H1 (cell line): Measurements from ENCODE around the gene UBE3B. TPM values are rescaled to one million over a fixed set of nuclear protein-coding genes. Genes with fewer than 3 reads are reported as not detected.

Experiments
- CTCF ChIA-PET: fragments of 300-600 bp; sonication (Branson Sonifier 250); formaldehyde crosslinking; loops from one replicate; lab custom pipeline; 2021; ENCODE audit not compliant: partially characterized antibody; lab: Charles Lee
- POLR2A ChIA-PET: fragments of 300-600 bp; sonication (Branson Sonifier 250); formaldehyde crosslinking; loops from one replicate; lab custom pipeline; 2021; ENCODE audit warnings: inconsistent platforms; ENCODE audit not compliant: partially characterized antibody; lab: Charles Lee
- DNase-seq, 2 experiments: peaks; one replicate each; pipeline versions ENCODE4 v3.0.0 to v3.0.0-alpha.2; 2010 to 2022; ENCODE audit warnings: low spot score in 2 of 2, low read depth in 1 of 2, mixed read lengths in 1 of 2
- FAIRE-seq: peaks from 2 replicates; lab custom pipeline; 2011; peaks lifted over from hg19 to GRCh38; lab: Jason Lieb, UNC
- H2AFZ ChIP-seq: 2 replicates; pipeline ENCODE4 v1.8.1; 2012; ENCODE audit warnings: low read length, inconsistent platforms
- H2AK5ac ChIP-seq: 2 replicates; pipeline ENCODE4 v1.6.1; 2013; ENCODE audit warnings: low read depth, low read length
- H2BK120ac ChIP-seq: replicated peaks from 2 replicates; pipeline ENCODE3; 2013; ENCODE audit warnings: low read depth, low read length, inconsistent platforms
- H2BK12ac ChIP-seq: 2 replicates; pipeline ENCODE4 v1.6.1; 2013; ENCODE audit warnings: low read depth, low read length
- H2BK15ac ChIP-seq: 2 replicates; pipeline ENCODE4 v1.6.1; 2013; ENCODE audit warnings: low read length
- H2BK20ac ChIP-seq: 2 replicates; pipeline ENCODE4 v1.6.1; 2013; ENCODE audit warnings: low read length
- H2BK5ac ChIP-seq: 2 replicates; pipeline ENCODE4 v1.6.1; 2013; ENCODE audit warnings: low read depth, low read length
- H3K14ac ChIP-seq: 2 replicates; pipeline ENCODE4 v1.6.1; 2013; ENCODE audit warnings: inconsistent platforms; ENCODE audit not compliant: insufficient read length
- H3K18ac ChIP-seq: 2 replicates; pipeline ENCODE4 v1.6.1; 2013; ENCODE audit warnings: low read length; ENCODE audit errors: extremely low read depth
- H3K23ac ChIP-seq: 2 replicates; pipeline ENCODE4 v1.6.1; 2013; ENCODE audit warnings: inconsistent platforms; ENCODE audit not compliant: insufficient read length
- H3K23me2 ChIP-seq: 2 replicates; pipeline ENCODE4 v1.6.1; 2013; ENCODE audit warnings: low read depth, low read length
- H3K27ac ChIP-seq: 2 replicates; pipeline ENCODE4 v1.6.1; 2011; ENCODE audit warnings: low read depth, low read length, inconsistent platforms
- H3K27me3 ChIP-seq, 4 experiments: replicated peaks in 1 of 4; 1 replicate in 1 of 4; 2 replicates in 3 of 4; pipeline versions ENCODE4 v1.6.1 to v1.8.1; 2011 to 2013; ENCODE audit warnings: low read length in 3 of 4, mild to moderate bottlenecking in 3 of 4, inconsistent platforms in 2 of 4, mixed read lengths in 2 of 4, moderate library complexity in 1 of 4; ENCODE audit not compliant: control insufficient read depth in 3 of 4, insufficient read depth in 3 of 4; ENCODE audit errors: extremely low read depth in 1 of 4
- H3K36me3 ChIP-seq, 4 experiments: 2 replicates each; pipeline versions ENCODE4 v1.6.1 to v1.8.1; 2011 to 2013; ENCODE audit warnings: mild to moderate bottlenecking in 4 of 4, low read length in 3 of 4, moderate library complexity in 2 of 4, control low read depth in 1 of 4, inconsistent platforms in 1 of 4; ENCODE audit not compliant: insufficient read depth in 4 of 4, control insufficient read depth in 2 of 4
- H3K4ac ChIP-seq: replicated peaks from 2 replicates; pipeline ENCODE3; 2013; ENCODE audit warnings: low read length, low read depth, mixed read lengths, inconsistent platforms; ENCODE audit not compliant: insufficient read length
- H3K4me1 ChIP-seq, 4 experiments: replicated peaks in 1 of 4; 1 replicate in 1 of 4; 2 replicates in 3 of 4; pipeline versions ENCODE4 v1.6.1 to v1.8.1; 2011 to 2013; ENCODE audit warnings: low read length in 3 of 4, inconsistent platforms in 2 of 4, mixed read lengths in 1 of 4; ENCODE audit not compliant: insufficient read depth in 4 of 4, control insufficient read depth in 3 of 4
- H3K4me2 ChIP-seq, 2 experiments: 2 replicates each; pipeline versions ENCODE4 v1.6.1 to v1.8.1; 2011 to 2013; ENCODE audit warnings: low read depth in 2 of 2, low read length in 2 of 2, control low read depth in 1 of 2, inconsistent platforms in 1 of 2, mild to moderate bottlenecking in 1 of 2; ENCODE audit not compliant: insufficient read depth in 1 of 2
- H3K4me3 ChIP-seq, 4 experiments: fragments of 200-600, 300-600 bp in 1 of 4; sonication (generic), shearing (Covaris generic), sonication (Bioruptor Twin) in 1 of 4; 2 replicates each; pipeline versions ENCODE4 v1.5.1 to v1.8.1; 2011 to 2016; ENCODE audit warnings: low read length in 4 of 4, low read depth in 3 of 4, control low read depth in 2 of 4, inconsistent platforms in 2 of 4, mild to moderate bottlenecking in 2 of 4, mixed read lengths in 1 of 4, moderate library complexity in 1 of 4; ENCODE audit not compliant: insufficient read depth in 2 of 4; ENCODE audit errors: extremely low read depth in 1 of 4
- H3K56ac ChIP-seq: replicated peaks from 2 replicates; pipeline ENCODE3; 2013; ENCODE audit warnings: low read depth, mild to moderate bottlenecking, mixed read lengths, low read length, inconsistent platforms; ENCODE audit not compliant: insufficient read length
- H3K79me1 ChIP-seq: 2 replicates; pipeline ENCODE4 v1.6.1; 2013; ENCODE audit warnings: low read depth, low read length, control low read depth
- H3K79me2 ChIP-seq, 2 experiments: 2 replicates each; pipeline versions ENCODE4 v1.6.1 to v1.8.1; 2012 to 2013; ENCODE audit warnings: low read length in 2 of 2, mild to moderate bottlenecking in 2 of 2, inconsistent platforms in 1 of 2; ENCODE audit not compliant: insufficient read depth in 2 of 2, control insufficient read depth in 1 of 2
- H3K9ac ChIP-seq, 4 experiments: replicated peaks in 1 of 4; 1 replicate in 1 of 4; 2 replicates in 3 of 4; pipeline versions ENCODE4 v1.6.1 to v1.8.1; 2011 to 2013; ENCODE audit warnings: low read depth in 3 of 4, low read length in 3 of 4, control low read depth in 2 of 4, mild to moderate bottlenecking in 2 of 4, moderate library complexity in 2 of 4, inconsistent platforms in 1 of 4; ENCODE audit errors: extremely low read depth in 1 of 4
- H3K9me3 ChIP-seq, 2 experiments: 2 replicates each; pipeline versions ENCODE4 v1.6.1 to v1.8.1; 2012 to 2013; ENCODE audit warnings: mild to moderate bottlenecking in 2 of 2, moderate library complexity in 2 of 2, control low read depth in 1 of 2, inconsistent platforms in 1 of 2, low read depth in 1 of 2, low read length in 1 of 2, mixed read lengths in 1 of 2; ENCODE audit not compliant: insufficient read depth in 2 of 2
- H4K20me1 ChIP-seq, 2 experiments: replicated peaks in 1 of 2; 2 replicates each; pipeline versions ENCODE3 to v1.8.1; 2011 to 2013; ENCODE audit warnings: inconsistent platforms in 2 of 2, low read length in 2 of 2, mild to moderate bottlenecking in 1 of 2; ENCODE audit not compliant: insufficient read depth in 2 of 2, control insufficient read depth in 1 of 2
- H4K5ac ChIP-seq: 2 replicates; pipeline ENCODE4 v1.6.1; 2013; ENCODE audit warnings: low read length, low read depth, mixed read lengths, inconsistent platforms; ENCODE audit not compliant: insufficient read length
- H4K8ac ChIP-seq: 2 replicates; pipeline ENCODE4 v1.8.0; 2013; ENCODE audit warnings: mild to moderate bottlenecking, moderate library complexity, low read length, inconsistent platforms; ENCODE audit not compliant: insufficient read depth; ENCODE audit errors: extremely low read depth
- H4K91ac ChIP-seq: replicated peaks from 2 replicates; pipeline ENCODE3; 2013; ENCODE audit warnings: low read length, mixed read lengths, inconsistent platforms; ENCODE audit not compliant: insufficient read length
- CREB1 ChIP-seq: IDR thresholded peaks from 2 replicates; pipeline ENCODE4 v1.6.1; 2012; ENCODE audit warnings: inconsistent platforms
- KDM1A ChIP-seq: fragments of 200-600, 300-600 bp; sonication (generic); IDR thresholded peaks from 2 replicates; pipeline ENCODE4 v1.7.1; 2016; ENCODE audit warnings: mild to moderate bottlenecking, low read length, borderline replicate concordance
- RFX5 ChIP-seq: IDR thresholded peaks from 2 replicates; pipeline ENCODE4 v1.6.1; 2011; ENCODE audit warnings: low read depth, low read length, improper control_type of control experiment, borderline replicate concordance
- SRF ChIP-seq: IDR thresholded peaks from 2 replicates; pipeline ENCODE4 v1.6.1; 2011; ENCODE audit warnings: mild to moderate bottlenecking, low read depth, low read length, moderate library complexity
- WGBS, 2 experiments: shearing (Covaris generic) in 1 of 2; methylation state at CpG; one replicate each; pipeline versions ENCODE4 v1.1.6 to v1.1.7; 2013 to 2015; ENCODE audit warnings: low lambda C conversion rate in 2 of 2, mixed read lengths in 2 of 2, inconsistent platforms in 1 of 2, low coverage in 1 of 2, missing lambda C conversion rate in 1 of 2; ENCODE audit not compliant: insufficient replicate concordance in 2 of 2, insufficient coverage in 1 of 2, insufficient read length in 1 of 2; ENCODE audit errors: extremely low coverage in 1 of 2, missing lambda C conversion rate in 1 of 2; 5-methylcytosine and 5-hydroxymethylcytosine counted together
- polyA plus RNA-seq, 7 experiments: library from polyadenylated mRNA; depleted of rRNA in 3 of 7; stranded (reverse) in 5 of 7; unstranded in 2 of 7; fragments of >200 nt in 5 of 7; fragments of 200-250 nt in 2 of 7; gene quantifications; 1 replicate in 5 of 7; 2 replicates in 1 of 7; 4 replicates in 1 of 7; pipeline versions ENCODE4 v1.2.1 to v1.2.3, GENCODE V29; 2011 to 2013; ENCODE audit warnings: missing spikeins in 2 of 7, mixed read lengths in 2 of 7
- total RNA-seq: library from RNA; stranded (reverse); fragmentation: NEBNext Ultra II Directional; extraction: Animal tissue kit (Norgen Biotek cat#: 25700); gene quantifications from 2 replicates; pipeline ENCODE4 v1.2.1, GENCODE V29; 2021

UBE3B gene
- total and polyA plus RNA-seq, 2 of the 8 experiments (the other 6 are each of a cell fraction or from before 2014, with no cell fraction given), result 14.0 to 21.1 TPM

DNA sequence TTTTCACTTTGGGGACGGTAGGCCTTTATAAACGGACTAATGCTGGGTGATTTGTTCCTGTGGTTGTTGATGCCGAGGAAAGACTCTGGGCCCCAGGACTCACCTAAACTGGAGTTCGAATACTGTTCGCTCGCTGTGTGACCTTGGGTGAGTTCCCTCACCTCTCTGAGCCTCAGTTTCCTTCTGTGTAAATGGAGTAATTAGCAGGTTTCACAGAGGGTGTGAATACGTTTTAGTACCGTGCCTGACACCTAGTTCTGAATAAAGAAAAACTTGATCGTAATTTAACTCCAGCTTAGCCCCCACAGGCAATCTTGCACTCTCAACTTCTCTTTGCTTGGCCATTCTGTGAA lies 505 bp downstream of the UBE3B start:
- CTCF ChIA-PET, result interaction anchor here (1.4 to 19.5 kb wide), 4 partner anchors 10 to 46 kb away, joined by 4 to 245 read pairs (median 4); no protein-coding TSS in a partner anchor
- H3K4me1 ChIP-seq, result peaks cover 0 to 10% (median 5%) of the 10 kb centered on the region in 4 experiments; a peak in 4 of 7 replicates
- peaks cover 4 to 19% of the 10 kb centered on the region in 2 experiments for H4K20me1 ChIP-seq
- peak overlapping the region; percentile 99; the same call in 1 of the 2 replicates for H2AFZ ChIP-seq
- peaks cover 13% of the 10 kb centered on the region for H3K79me1 ChIP-seq
- H2AK5ac ChIP-seq, result no peak overlapping the region
- H3K18ac ChIP-seq, result no peak overlapping the region
- H4K5ac ChIP-seq, result peak overlapping the region; percentile 53
- H3K27me3 ChIP-seq, result no peaks in the 10 kb centered on the region
- peak overlapping the region; percentile 99; the same call in 1 of the 2 replicates for H4K8ac ChIP-seq
- H4K91ac ChIP-seq, result no peak overlapping the region
- no peak overlapping the region; the same call in 1 of the 2 replicates for H2BK5ac ChIP-seq
- H3K4ac ChIP-seq, result no peak overlapping the region
- H2BK12ac ChIP-seq, result no peak overlapping the region
- TF ChIP-seq RFX5 (no peak), SRF (no peak), KDM1A (peak; percentile 74; the same call in 1 of the 2 replicates), CREB1 (no peak)
- POLR2A ChIA-PET, result interaction anchor here (0.9 to 3.2 kb wide), 6 partner anchors 7 to 20 kb away, joined by 3 to 23 read pairs (median 6); no protein-coding TSS in a partner anchor
- H3K79me2 ChIP-seq, result peaks cover 34 to 56% of the 10 kb centered on the region in 2 experiments
- peaks cover 11% of the 10 kb centered on the region for H3K23me2 ChIP-seq
- H3K56ac ChIP-seq, result no peak overlapping the region
- H3K4me2 ChIP-seq, result peak overlapping the region; percentile 87 to 98
- peak overlapping the region; percentile 98 for H3K27ac ChIP-seq
- H3K23ac ChIP-seq, result no peak overlapping the region
- peak overlapping the region; percentile 81 to 90 (median 90) for H3K9ac ChIP-seq
- no peak for DNase-seq
- H3K36me3 ChIP-seq, result no peaks in the 10 kb centered on the region
- no peaks in the 10 kb centered on the region for H3K9me3 ChIP-seq
- no peak overlapping the region for H2BK120ac ChIP-seq
- no peak overlapping the region for H2BK15ac ChIP-seq
- 16% methylated on average over 9 of the region's 9 CpGs; no CpG with 5 or more reads in 1 of the 2 experiments for WGBS, 2 experiments
- H3K14ac ChIP-seq, result no peak overlapping the region
- H2BK20ac ChIP-seq, result no peak overlapping the region
- peak overlapping the region; percentile 92 to 97 (median 94) for H3K4me3 ChIP-seq
- no peak for FAIRE-seq
